Glutamatergic neuron (in vitro differentiated cells): ENCODE measurements around the gene PNLDC1. TPM values are rescaled to one million over a fixed set of nuclear protein-coding genes. Genes with fewer than 3 reads are reported as not detected.

Experiments
- DNase-seq: peaks from one replicate; pipeline ENCODE4 v3.0.0; 2022
- H3K27ac Mint-ChIP-seq: one replicate; pipeline ENCODE4 v1.8.0; 2020; ENCODE audit warnings: mild to moderate bottlenecking, mixed read lengths, inconsistent platforms; ENCODE audit not compliant: unreplicated experiment
- H3K27me3 Mint-ChIP-seq: one replicate; pipeline ENCODE4 v1.8.0; 2020; ENCODE audit warnings: mild to moderate bottlenecking, moderate library complexity, mixed read lengths, inconsistent platforms; ENCODE audit not compliant: unreplicated experiment
- H3K36me3 Mint-ChIP-seq: one replicate; pipeline ENCODE4 v1.8.0; 2020; ENCODE audit warnings: mild to moderate bottlenecking, mixed read lengths, inconsistent platforms; ENCODE audit not compliant: unreplicated experiment
- H3K4me1 Mint-ChIP-seq: one replicate; pipeline ENCODE4 v1.8.0; 2020; ENCODE audit warnings: mild to moderate bottlenecking, low read depth, mixed read lengths, inconsistent platforms; ENCODE audit not compliant: unreplicated experiment
- H3K4me3 Mint-ChIP-seq: one replicate; pipeline ENCODE4 v1.8.0; 2020; ENCODE audit warnings: mild to moderate bottlenecking, mixed read lengths, inconsistent platforms; ENCODE audit not compliant: unreplicated experiment
- H3K9me3 Mint-ChIP-seq: one replicate; pipeline ENCODE4 v1.8.0; 2020; ENCODE audit warnings: mild to moderate bottlenecking, moderate library complexity, mixed read lengths, inconsistent platforms; ENCODE audit not compliant: unreplicated experiment
- CTCF ChIP-seq: fragments of 200-600 bp; sonication (generic); IDR thresholded peaks from one replicate; pipeline ENCODE4 v1.5.0; 2021; ENCODE audit not compliant: partially characterized antibody, unreplicated experiment
- total RNA-seq: library from RNA; stranded (reverse); fragmentation: NEBNext Ultra II Directional; extraction: Animal tissue kit (Norgen Biotek cat#: 25700); gene quantifications from one replicate; pipeline ENCODE4 v1.2.1, GENCODE V29; 2021; ENCODE audit not compliant: unreplicated experiment

PNLDC1 gene
- total RNA-seq, 1 donor from 2014 or later, result not detected

GRCh38 chr6:159760602-159761057 lies 39.4 kb upstream of the PNLDC1 start:
- peak overlapping the region; percentile 71 for H3K27ac Mint-ChIP-seq
- peaks cover 5% of the 10 kb centered on the region for H3K9me3 Mint-ChIP-seq
- TF ChIP-seq CTCF, result no peak
- H3K36me3 Mint-ChIP-seq, result no peaks in the 10 kb centered on the region
- peak overlapping the region; percentile 92 for H3K4me3 Mint-ChIP-seq
- peaks cover 13% of the 10 kb centered on the region for H3K4me1 Mint-ChIP-seq
- no peak for DNase-seq
- peaks cover 8% of the 10 kb centered on the region for H3K27me3 Mint-ChIP-seq

- H3K27ac Mint-ChIP-seq, result peak overlapping the region; percentile 84
- peaks cover 14% of the 10 kb centered on the region for H3K4me1 Mint-ChIP-seq
Measured at GRCh38 chr6:159761129-159761872, 38.8 kb upstream of the PNLDC1 start.

DNA sequence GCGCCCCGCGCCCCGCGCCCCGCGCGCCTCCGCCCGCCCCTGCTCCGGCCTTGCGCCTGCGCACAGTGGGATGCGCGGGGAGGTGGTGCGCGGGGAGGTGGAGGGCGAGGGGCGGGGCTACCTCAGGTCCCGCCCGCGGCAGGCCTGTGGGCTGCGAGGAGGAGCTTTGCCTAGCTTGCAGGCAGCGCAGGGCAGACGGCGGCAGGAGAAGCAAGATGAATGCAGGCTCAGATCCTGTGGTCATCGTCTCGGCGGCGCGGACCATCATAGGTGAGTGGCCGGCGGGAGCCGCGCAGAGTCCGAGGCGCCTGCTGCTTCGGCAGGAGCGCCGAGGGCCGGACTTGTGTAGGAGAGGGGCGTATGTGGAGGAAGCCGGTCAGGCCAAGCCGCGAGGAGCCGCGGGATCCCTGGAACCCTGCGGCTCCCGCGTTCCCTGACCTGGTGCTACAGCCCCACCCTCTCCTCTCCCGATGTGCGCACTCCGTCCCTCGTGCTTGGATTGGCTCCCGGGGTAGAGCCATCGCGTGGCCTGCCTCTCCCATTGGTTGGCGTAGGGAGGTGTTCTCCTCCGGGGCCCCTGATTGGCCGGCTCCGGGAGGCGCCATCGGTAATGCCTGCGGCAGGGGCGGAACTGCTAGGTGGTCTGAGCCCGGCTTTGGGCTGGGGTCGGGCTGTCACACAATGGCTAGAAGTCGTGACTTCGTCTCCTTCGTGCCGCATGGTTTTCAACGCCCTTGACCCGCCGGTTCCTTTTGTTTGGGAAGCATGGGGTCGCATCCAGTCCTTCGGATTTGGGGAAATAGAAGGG lies 38.0 kb upstream of the PNLDC1 start, which contains the start of gene ACAT2:
TSS of gene ACAT2 (plus strand) at position 173 of the 808 bp plus-strand sequence. CDS start at position 216, 43 bp downstream.
- H3K9me3 Mint-ChIP-seq, result peaks cover 5% of the 10 kb centered on the region
- TF ChIP-seq CTCF, result no peak
- H3K27ac Mint-ChIP-seq, result peak within 1 kb of the TSS; percentile 84
- no peaks in the 10 kb centered on the region for H3K36me3 Mint-ChIP-seq
- H3K4me3 Mint-ChIP-seq, result peak within 1 kb of the TSS; percentile 93
- H3K27me3 Mint-ChIP-seq, result peaks cover 8% of the 10 kb centered on the region
- H3K4me1 Mint-ChIP-seq, result peaks cover 14% of the 10 kb centered on the region
- peak; percentile 97 for DNase-seq

More at GRCh38 chr6:159761129-159761872, 38.8 kb upstream of the PNLDC1 start:
- peak; percentile 28 for DNase-seq
- H3K4me3 Mint-ChIP-seq, result peak overlapping the region; percentile 92
- H3K27me3 Mint-ChIP-seq, result peaks cover 8% of the 10 kb centered on the region
- no peak for TF ChIP-seq CTCF
- H3K36me3 Mint-ChIP-seq, result no peaks in the 10 kb centered on the region
- H3K9me3 Mint-ChIP-seq, result peaks cover 5% of the 10 kb centered on the region

GRCh38 chr6:159762681-159763293 lies 37.3 kb upstream of the PNLDC1 start:
- Mint-ChIP-seq H3K27ac (peak overlapping the region; percentile 81), H3K9me3 (peaks cover 5% of the 10 kb centered on the region)
- DNase-seq, result no peak

More at GRCh38 chr6:159762681-159763293, 37.3 kb upstream of the PNLDC1 start:
- H3K4me3 Mint-ChIP-seq, result peak overlapping the region; percentile 93
- TF ChIP-seq CTCF, result no peak
- H3K27me3 Mint-ChIP-seq, result peaks cover 8% of the 10 kb centered on the region
- H3K36me3 Mint-ChIP-seq, result no peaks in the 10 kb centered on the region
- H3K4me1 Mint-ChIP-seq, result peaks cover 14% of the 10 kb centered on the region
